ENCODE measurements around the gene DPF3. TPM values are rescaled to one million over a fixed set of nuclear protein-coding genes. Genes with fewer than 3 reads are reported as not detected.

Gene DPF3
- total and polyA plus RNA-seq, 2 of the 13 experiments (the other 11 are each of a cell fraction or from before 2014, with no cell fraction given) = 0.09 to 0.60 TPM

- Histone ChIP-seq H3K36me3 (replicated peaks in 1 of 2; ENCODE audit: control insufficient read depth in 1 of 2, insufficient read depth in 2 of 2, low read length in 2 of 2) (no peaks in the 10 kb centered on the region), H3K4me1 (ENCODE audit: insufficient read depth, low read length) (no peaks in the 10 kb centered on the region), H3K9me3 (ENCODE audit: low read length) (peaks cover 19% of the 10 kb centered on the region), H3K79me2 (ENCODE audit: insufficient read depth, low read length) (no peaks in the 10 kb centered on the region), H3K27me3 (ENCODE audit: control insufficient read depth in 1 of 2, insufficient read depth in 2 of 2, low read length in 2 of 2) (no peaks in the 10 kb centered on the region), H3K4me3 (replicated peaks in 1 of 3; ENCODE audit: insufficient read depth in 1 of 3, low read depth in 2 of 3, low read length in 3 of 3) (no peak overlapping the region), H3K4me2 (ENCODE audit: low read depth, low read length) (no peak overlapping the region), H2AFZ (ENCODE audit: low read length) (no peak overlapping the region), H3K9ac (ENCODE audit: insufficient read depth, low read depth, low read length) (no peak overlapping the region), H4K20me1 (ENCODE audit: insufficient read depth, low read length) (no peaks in the 10 kb centered on the region), H3K27ac (ENCODE audit: extremely low read length, insufficient read depth, low read length) (no peak overlapping the region)
- intact Hi-C loops (cut with micrococcal nuclease; ENCODE audit: unreplicated experiment) (no loop called here), in situ Hi-C loops (cut with HindIII; ENCODE audit: extremely low pct_ligation_motif_present, low pct_unique_long_range_greater_than_20kb) (no loop called here)
- CTCF ChIA-PET (ENCODE audit: low intra/inter-chr PET ratio, low total read pairs) = no interaction called here
- no TSS peak for BruUV-seq (replicated peaks)
- DNase-seq (ENCODE audit: low spot score) (no peak), FAIRE-seq (no peak), ATAC-seq (no peak)
- WGBS (ENCODE audit: low lambda C conversion rate) = 31% methylated on average over 4 of the region's 4 CpGs
- POLR2A ChIA-PET = no interaction called here
- TF ChIP-seq HIVEP1 (CRISPR knock-in tag; IDR thresholded peaks at IDR 0.05) (no peak), ZNF549 (CRISPR knock-in tag; IDR thresholded peaks at IDR 0.05) (no peak), SNAPC4 (CRISPR knock-in tag; IDR thresholded peaks at IDR 0.05) (no peak), ZFP36L2 (CRISPR knock-in tag; IDR thresholded peaks at IDR 0.05) (no peak), EEA1 (CRISPR knock-in tag; IDR thresholded peaks at IDR 0.05; ENCODE audit: borderline replicate concordance) (no peak), GABPB1 (CRISPR knock-in tag; IDR thresholded peaks at IDR 0.05) (no peak), ATF6 (CRISPR knock-in tag; conservative IDR thresholded peaks at IDR 0.05) (no peak), NR3C1 (CRISPR knock-in tag; IDR thresholded peaks at IDR 0.05) (no peak)
These were observed 139.0 kb downstream of the DPF3 start for GRCh38 chr14:72754949-72755348.
